Stimulated activated CD4-positive, alpha-beta T cell treated with anti-CD3 and anti-CD28 coated beads, Interleukin-15, amount 100 ng/mL, for 1 hour (primary cell): ENCODE measurements around the gene FBXW10.
"Not testable (repeated sequence)": the region's sequence is repeated elsewhere in the genome, so short reads cannot be mapped to it uniquely, and the experiment has no call there.

Experiments
- DNase-seq, 2 donors: peaks; one replicate each; pipeline ENCODE4 v3.0.0-alpha.2; 2020; ENCODE audit warnings: low read depth in 1 of 2, low spot score in 1 of 2

The FBXW10 gene

GRCh38 chr17:18821430-18821829, 77.6 kb downstream of the FBXW10 start:
- not testable (repeated sequence) for DNase-seq

- DNase-seq: not testable (repeated sequence)
Measured at GRCh38 chr17:18827613-18828012, 83.8 kb downstream of the FBXW10 start.
